ENCODE measurements around the gene CYB5R4. TPM values are rescaled to one million over a fixed set of nuclear protein-coding genes. Genes with fewer than 3 reads are reported as not detected.

CYB5R4 gene
- total and polyA plus RNA-seq, 2 of the 8 experiments (the other 6 are each of a cell fraction or from before 2014, with no cell fraction given): 2.8 to 14.6 TPM

DNA sequence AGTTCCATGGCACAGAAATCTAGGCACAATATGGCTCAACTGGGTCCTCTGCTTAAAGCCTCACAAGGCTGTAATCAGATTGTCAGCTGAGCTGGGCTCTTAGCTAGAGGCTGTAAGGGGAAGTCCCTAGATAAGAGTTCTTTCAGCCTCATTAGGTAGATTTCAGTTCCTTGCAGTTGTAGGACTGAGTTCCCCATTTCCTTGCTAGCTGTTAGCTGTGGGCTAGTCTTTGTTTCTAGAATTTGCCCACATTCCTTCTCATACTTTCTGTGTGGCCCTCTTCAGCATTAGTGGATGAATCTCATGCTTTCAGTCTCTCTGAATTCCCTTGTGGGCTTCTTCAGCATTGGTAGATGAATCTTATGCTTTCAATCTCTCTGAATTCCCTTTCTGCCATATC is 103.1 kb downstream of the CYB5R4 start:
- ChIA-PET CTCF (ENCODE audit: partially characterized antibody) (interaction anchor here (0.9 kb wide), 1 partner anchor 9 kb away, joined by 3 read pairs; no protein-coding TSS in a partner anchor), POLR2A (ENCODE audit: partially characterized antibody) (no interaction called here)
- no peaks in the 10 kb centered on the region for H3K4me1 ChIP-seq (replicated peaks in 1 of 4; ENCODE audit: control insufficient read depth in 3 of 4, insufficient read depth in 4 of 4, low read length in 3 of 4)
- no peak overlapping the region for H2AK5ac ChIP-seq (ENCODE audit: low read depth, low read length)
- no peak overlapping the region for H2AFZ ChIP-seq (ENCODE audit: low read length)
- no peak overlapping the region for H4K91ac ChIP-seq (replicated peaks; ENCODE audit: insufficient read length, low read length)
- no peak overlapping the region for H3K14ac ChIP-seq (ENCODE audit: insufficient read length)
- no peak overlapping the region for H2BK12ac ChIP-seq (ENCODE audit: low read depth, low read length)
- peaks cover 0 to 15% of the 10 kb centered on the region in 2 experiments; a peak in 2 of 4 replicates for H3K9me3 ChIP-seq (ENCODE audit: insufficient read depth in 2 of 2, low read depth in 1 of 2, low read length in 1 of 2)
- H3K36me3 ChIP-seq (ENCODE audit: control insufficient read depth in 2 of 4, insufficient read depth in 4 of 4, low read length in 3 of 4): peaks cover 0 to 14% (median 2%) of the 10 kb centered on the region in 4 experiments; a peak in 3 of 8 replicates
- no peak overlapping the region for H3K56ac ChIP-seq (replicated peaks; ENCODE audit: insufficient read length, low read depth, low read length)
- TF ChIP-seq TCF12 (IDR thresholded peaks at IDR 0.05; ENCODE audit: low read depth, low read length) (no peak), HDAC6 (IDR thresholded peaks at IDR 0.05; ENCODE audit: low read depth, low read length) (no peak), TAF7 (optimal IDR thresholded peaks at IDR 0.05; ENCODE audit: borderline replicate concordance, low read depth, low read length) (no peak), JUN (IDR thresholded peaks at IDR 0.05; ENCODE audit: low read depth, low read length) (no peak)
- no peak overlapping the region for H3K9ac ChIP-seq (replicated peaks in 1 of 4; ENCODE audit: extremely low read depth in 1 of 4, low read depth in 3 of 4, low read length in 3 of 4)
- no peaks in the 10 kb centered on the region for H4K20me1 ChIP-seq (replicated peaks in 1 of 2; ENCODE audit: control insufficient read depth in 1 of 2, insufficient read depth in 2 of 2, low read length in 2 of 2)
- H3K79me2 ChIP-seq (ENCODE audit: control insufficient read depth in 1 of 2, insufficient read depth in 2 of 2, low read length in 2 of 2): no peaks in the 10 kb centered on the region
- no peak overlapping the region for H3K4ac ChIP-seq (replicated peaks; ENCODE audit: insufficient read length, low read depth, low read length)
- no peak overlapping the region for H2BK5ac ChIP-seq (ENCODE audit: low read depth, low read length)
- H4K5ac ChIP-seq (ENCODE audit: insufficient read length, low read depth, low read length): no peak overlapping the region
- no peak overlapping the region for H3K27ac ChIP-seq (ENCODE audit: low read depth, low read length)
- H3K79me1 ChIP-seq (ENCODE audit: low read depth, low read length): no peaks in the 10 kb centered on the region
- no peak for DNase-seq (ENCODE audit: low read depth in 1 of 2, low spot score in 2 of 2)
- H4K8ac ChIP-seq (ENCODE audit: extremely low read depth, insufficient read depth, low read length): no peak overlapping the region
- no peaks in the 10 kb centered on the region for H3K27me3 ChIP-seq (replicated peaks in 1 of 4; ENCODE audit: control insufficient read depth in 3 of 4, extremely low read depth in 1 of 4, insufficient read depth in 3 of 4, low read length in 3 of 4)
- H2BK20ac ChIP-seq (ENCODE audit: low read length): no peak overlapping the region
- H3K4me3 ChIP-seq (ENCODE audit: extremely low read depth in 1 of 4, insufficient read depth in 2 of 4, low read depth in 3 of 4, low read length in 4 of 4): no peak overlapping the region
- no peak overlapping the region for H3K18ac ChIP-seq (ENCODE audit: extremely low read depth, low read length)
- no peak overlapping the region for H2BK120ac ChIP-seq (replicated peaks; ENCODE audit: low read depth, low read length)
- no peak overlapping the region for H3K23ac ChIP-seq (ENCODE audit: insufficient read length)
- no peak overlapping the region for H3K4me2 ChIP-seq (ENCODE audit: insufficient read depth in 1 of 2, low read depth in 2 of 2, low read length in 2 of 2)
- no peak overlapping the region for H2BK15ac ChIP-seq (ENCODE audit: low read length)
- H3K23me2 ChIP-seq (ENCODE audit: low read depth, low read length): no peaks in the 10 kb centered on the region
- no peak for FAIRE-seq
